HG02588 (cell line): ENCODE results near the gene ZNF660.
A peak's percentile ranks its signal among the peaks of the same experiment; 100 is the strongest.

Experiments
- ATAC-seq: cut with Tn5 transposase; IDR thresholded peaks from one replicate; pipeline ENCODE4 v1.9.1; 2021; ENCODE audit warnings: mild to moderate bottlenecking, moderate library complexity; ENCODE audit not compliant: unreplicated experiment

Gene ZNF660

GRCh38 chr3:44628716-44629115 lies 44.0 kb downstream of the ZNF660 start:
- no peak for ATAC-seq

- no peak for ATAC-seq
Observed at GRCh38 chr3:44632193-44632592, 47.4 kb downstream of the ZNF660 start.

- no peak for ATAC-seq
Observed at GRCh38 chr3:44642337-44642736, 57.6 kb downstream of the ZNF660 start.

GRCh38 chr3:44643024-44643423 lies 58.3 kb downstream of the ZNF660 start:
- no peak for ATAC-seq

GRCh38 chr3:44647771-44648170 lies 63.0 kb downstream of the ZNF660 start:
- no peak for ATAC-seq

- ATAC-seq, result peak; percentile 93
Observed at GRCh38 chr3:44648564-44649229, 63.9 kb downstream of the ZNF660 start, which contains the start of gene ZNF35. Gene ZNF35, plus strand, starts transcription at chr3:44648732. Its CDS starts 2,336 bp downstream, at chr3:44651068.
